GM23338 (cell line): ENCODE measurements around the gene NLRC3. TPM values are rescaled to one million over a fixed set of nuclear protein-coding genes. Genes with fewer than 3 reads are reported as not detected.

Experiments
- ATAC-seq: fragments of 200-7000 bp; cut with Tn5 transposase; 3 replicates; pipeline ENCODE4 v1.9.1; 2020
- DNase-seq: peaks from one replicate; pipeline ENCODE4 v3.0.0-alpha.2; 2015; ENCODE audit warnings: low spot score
- H2AFZ ChIP-seq: fragments of 200-600 bp; sonication (generic); 2 replicates; pipeline ENCODE4 v1.8.0; 2016; ENCODE audit warnings: antibody characterized with exemption, mild to moderate bottlenecking, moderate library complexity
- H3F3A ChIP-seq: fragments of 200-600 bp; sonication (generic); replicated peaks from 2 replicates; pipeline ENCODE4 v1.8.0; 2017; ENCODE audit warnings: antibody characterized with exemption, mixed run types, low read depth
- H3K27ac ChIP-seq: fragments of 200-600 bp; sonication (generic); 2 replicates; pipeline ENCODE4 v1.6.1; 2016; ENCODE audit warnings: low read depth
- H3K27me3 ChIP-seq: fragments of 200-600 bp; sonication (generic); 2 replicates; pipeline ENCODE4 v1.8.0; 2016; ENCODE audit warnings: mild to moderate bottlenecking, mixed run types, moderate library complexity; ENCODE audit not compliant: insufficient read depth
- H3K36me3 ChIP-seq: fragments of 200-600 bp; sonication (generic); 2 replicates; pipeline ENCODE4 v1.8.0; 2016; ENCODE audit warnings: mild to moderate bottlenecking; ENCODE audit not compliant: insufficient read depth
- H3K4me1 ChIP-seq: fragments of 200-600 bp; sonication (generic); 2 replicates; pipeline ENCODE4 v1.8.0; 2016; ENCODE audit warnings: mild to moderate bottlenecking, moderate library complexity; ENCODE audit not compliant: insufficient read depth
- H3K4me2 ChIP-seq: fragments of 200-600 bp; sonication (generic); 2 replicates; pipeline ENCODE4 v1.7.1; 2017; ENCODE audit warnings: mixed run types
- H3K4me3 ChIP-seq: fragments of 200-600 bp; sonication (generic); 2 replicates; pipeline ENCODE4 v1.6.1; 2016; ENCODE audit warnings: mixed run types
- H3K79me2 ChIP-seq: fragments of 200-600 bp; sonication (generic); replicated peaks from 2 replicates; pipeline ENCODE4 v1.8.0; 2017; ENCODE audit warnings: mild to moderate bottlenecking; ENCODE audit not compliant: insufficient read depth
- H3K9me2 ChIP-seq: fragments of 200-600 bp; sonication (generic); 2 replicates; pipeline ENCODE4 v1.8.0; 2017; ENCODE audit not compliant: insufficient read depth
- H4K20me1 ChIP-seq: fragments of 200-600 bp; sonication (generic); replicated peaks from 2 replicates; pipeline ENCODE4 v1.8.0; 2017; ENCODE audit warnings: mild to moderate bottlenecking; ENCODE audit not compliant: insufficient read depth
- H3K27ac Mint-ChIP-seq: 2 replicates; pipeline ENCODE4 v1.8.0; 2020; ENCODE audit warnings: inconsistent platforms, mild to moderate bottlenecking, moderate library complexity, mixed read lengths
- H3K27me3 Mint-ChIP-seq: 3 replicates; pipeline ENCODE4 v1.8.0; 2022; ENCODE audit warnings: low read depth, mild to moderate bottlenecking, moderate library complexity, mixed read lengths, inconsistent platforms; ENCODE audit not compliant: insufficient read depth, poor library complexity
- H3K36me3 Mint-ChIP-seq: 3 replicates; pipeline ENCODE4 v1.8.0; 2021; ENCODE audit warnings: low read depth, mild to moderate bottlenecking, inconsistent platforms, moderate library complexity, mixed read lengths
- H3K4me1 Mint-ChIP-seq: 3 replicates; pipeline ENCODE4 v1.8.0; 2020; ENCODE audit warnings: mild to moderate bottlenecking, inconsistent platforms, mixed read lengths
- H3K4me3 Mint-ChIP-seq: 3 replicates; pipeline ENCODE4 v1.8.0; 2021; ENCODE audit warnings: moderate library complexity, mild to moderate bottlenecking, inconsistent platforms, mixed read lengths
- H3K9me3 Mint-ChIP-seq: 3 replicates; pipeline ENCODE4 v1.8.0; 2020; ENCODE audit warnings: moderate library complexity, mild to moderate bottlenecking, inconsistent platforms, mixed read lengths
- CREB1 ChIP-seq: fragments of 250-450 bp; sonication (Bioruptor Pico); IDR thresholded peaks from 2 replicates; pipeline ENCODE4 v1.5.0; 2020; ENCODE audit warnings: low read depth, mild to moderate bottlenecking, moderate library complexity
- JUNB ChIP-seq: IDR thresholded peaks from one replicate; pipeline ENCODE4 v1.6.1; 2016; ENCODE audit warnings: antibody characterized with exemption; ENCODE audit not compliant: unreplicated experiment
- NANOG ChIP-seq: IDR thresholded peaks from 2 replicates; pipeline ENCODE4 v1.6.1; 2016; ENCODE audit warnings: antibody characterized with exemption, borderline replicate concordance
- POLR2AphosphoS5 ChIP-seq: IDR thresholded peaks from 2 replicates; pipeline ENCODE4 v1.6.1; 2016; ENCODE audit warnings: antibody characterized with exemption, low read depth
- STAT1 ChIP-seq: IDR thresholded peaks from one replicate; pipeline ENCODE4 v1.6.1; 2016; ENCODE audit warnings: antibody characterized with exemption; ENCODE audit not compliant: unreplicated experiment
- long read RNA-seq: library from polyadenylated mRNA; unstranded; transcript quantifications from one replicate; pipeline ENCODE4 v2.0.0, GENCODE V29; 2020; ENCODE audit not compliant: unreplicated experiment
- polyA plus RNA-seq: library from polyadenylated mRNA; unstranded; fragments of >200 nt; fragmentation: Nextera tagmentation; extraction: Ambion mirVana; gene quantifications from 2 replicates; pipeline ENCODE4 v1.2.1, GENCODE V29; 2016
- total RNA-seq: library from RNA; depleted of rRNA; stranded (reverse); fragments of >200 nt; shearing (Covaris generic); gene quantifications from 2 replicates; pipeline ENCODE4 v1.2.3, GENCODE V29; 2014; rRNA removed
- TF ChIP-seq, protein P1 (sequence below): fragments of 250-450 bp; sonication (Bioruptor Pico); IDR thresholded peaks from 2 replicates; pipeline ENCODE4 v1.5.0; 2020; ENCODE audit warnings: mild to moderate bottlenecking, moderate library complexity
- TF ChIP-seq, protein P2 (sequence below): IDR thresholded peaks from one replicate; pipeline ENCODE4 v1.6.1; 2018; ENCODE audit warnings: antibody characterized with exemption; ENCODE audit not compliant: unreplicated experiment
- TF ChIP-seq, protein P3 (sequence below): IDR thresholded peaks from 2 replicates; pipeline ENCODE4 v1.6.1; 2016; ENCODE audit warnings: antibody characterized with exemption
- TF ChIP-seq, protein P4 (sequence below), 2 experiments: fragments of 200-600 bp in 1 of 2; sonication (generic) in 1 of 2; conservative IDR thresholded peaks; 2 replicates each; pipeline versions ENCODE4 v1.5.1 to v1.6.1; 2016 to 2017; ENCODE audit warnings: antibody characterized with exemption in 2 of 2, low read depth in 2 of 2, mild to moderate bottlenecking in 2 of 2, moderate library complexity in 1 of 2

The NLRC3 gene, protein sequence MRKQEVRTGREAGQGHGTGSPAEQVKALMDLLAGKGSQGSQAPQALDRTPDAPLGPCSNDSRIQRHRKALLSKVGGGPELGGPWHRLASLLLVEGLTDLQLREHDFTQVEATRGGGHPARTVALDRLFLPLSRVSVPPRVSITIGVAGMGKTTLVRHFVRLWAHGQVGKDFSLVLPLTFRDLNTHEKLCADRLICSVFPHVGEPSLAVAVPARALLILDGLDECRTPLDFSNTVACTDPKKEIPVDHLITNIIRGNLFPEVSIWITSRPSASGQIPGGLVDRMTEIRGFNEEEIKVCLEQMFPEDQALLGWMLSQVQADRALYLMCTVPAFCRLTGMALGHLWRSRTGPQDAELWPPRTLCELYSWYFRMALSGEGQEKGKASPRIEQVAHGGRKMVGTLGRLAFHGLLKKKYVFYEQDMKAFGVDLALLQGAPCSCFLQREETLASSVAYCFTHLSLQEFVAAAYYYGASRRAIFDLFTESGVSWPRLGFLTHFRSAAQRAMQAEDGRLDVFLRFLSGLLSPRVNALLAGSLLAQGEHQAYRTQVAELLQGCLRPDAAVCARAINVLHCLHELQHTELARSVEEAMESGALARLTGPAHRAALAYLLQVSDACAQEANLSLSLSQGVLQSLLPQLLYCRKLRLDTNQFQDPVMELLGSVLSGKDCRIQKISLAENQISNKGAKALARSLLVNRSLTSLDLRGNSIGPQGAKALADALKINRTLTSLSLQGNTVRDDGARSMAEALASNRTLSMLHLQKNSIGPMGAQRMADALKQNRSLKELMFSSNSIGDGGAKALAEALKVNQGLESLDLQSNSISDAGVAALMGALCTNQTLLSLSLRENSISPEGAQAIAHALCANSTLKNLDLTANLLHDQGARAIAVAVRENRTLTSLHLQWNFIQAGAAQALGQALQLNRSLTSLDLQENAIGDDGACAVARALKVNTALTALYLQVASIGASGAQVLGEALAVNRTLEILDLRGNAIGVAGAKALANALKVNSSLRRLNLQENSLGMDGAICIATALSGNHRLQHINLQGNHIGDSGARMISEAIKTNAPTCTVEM
- total RNA-seq = 0.49 and 0.82 TPM in 2 replicates
- polyA plus RNA-seq = 0.11 and 0.28 TPM in 2 replicates
- long read RNA-seq = 0 reads

DNA sequence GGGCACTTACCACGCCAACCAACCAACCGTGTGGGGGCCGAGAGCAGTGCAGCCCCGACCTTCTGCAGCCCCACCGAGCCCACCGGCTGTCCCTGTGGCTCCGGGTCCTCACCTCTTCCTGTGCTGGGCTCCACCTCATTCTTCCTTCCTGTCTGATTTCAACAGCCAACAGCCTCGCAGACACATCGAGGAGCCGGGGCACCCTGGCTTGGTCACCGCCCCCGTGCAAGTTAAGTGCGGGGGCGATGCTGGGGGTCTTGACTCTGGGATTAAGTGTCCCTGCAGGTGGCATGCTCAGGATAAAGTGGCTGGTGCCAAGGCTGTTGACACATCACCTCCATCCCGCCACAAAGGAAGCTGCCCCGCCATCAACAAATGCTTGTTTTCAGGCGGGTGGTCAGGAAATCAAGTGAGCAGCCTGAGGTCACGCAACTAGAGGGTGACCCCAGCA lies at the start of gene NLRC3:
Gene NLRC3 (minus strand): TSS at position 102 of the 451 bp plus-strand sequence. CDS start 12,367 bp downstream, outside the sequence.
- TF ChIP-seq CREB1 (CRISPR knock-in tag) (no peak), JUNB (no peak), POLR2AphosphoS5 (no peak), NANOG (no peak), STAT1 (no peak)
- TF ChIP-seq, protein P1, sequence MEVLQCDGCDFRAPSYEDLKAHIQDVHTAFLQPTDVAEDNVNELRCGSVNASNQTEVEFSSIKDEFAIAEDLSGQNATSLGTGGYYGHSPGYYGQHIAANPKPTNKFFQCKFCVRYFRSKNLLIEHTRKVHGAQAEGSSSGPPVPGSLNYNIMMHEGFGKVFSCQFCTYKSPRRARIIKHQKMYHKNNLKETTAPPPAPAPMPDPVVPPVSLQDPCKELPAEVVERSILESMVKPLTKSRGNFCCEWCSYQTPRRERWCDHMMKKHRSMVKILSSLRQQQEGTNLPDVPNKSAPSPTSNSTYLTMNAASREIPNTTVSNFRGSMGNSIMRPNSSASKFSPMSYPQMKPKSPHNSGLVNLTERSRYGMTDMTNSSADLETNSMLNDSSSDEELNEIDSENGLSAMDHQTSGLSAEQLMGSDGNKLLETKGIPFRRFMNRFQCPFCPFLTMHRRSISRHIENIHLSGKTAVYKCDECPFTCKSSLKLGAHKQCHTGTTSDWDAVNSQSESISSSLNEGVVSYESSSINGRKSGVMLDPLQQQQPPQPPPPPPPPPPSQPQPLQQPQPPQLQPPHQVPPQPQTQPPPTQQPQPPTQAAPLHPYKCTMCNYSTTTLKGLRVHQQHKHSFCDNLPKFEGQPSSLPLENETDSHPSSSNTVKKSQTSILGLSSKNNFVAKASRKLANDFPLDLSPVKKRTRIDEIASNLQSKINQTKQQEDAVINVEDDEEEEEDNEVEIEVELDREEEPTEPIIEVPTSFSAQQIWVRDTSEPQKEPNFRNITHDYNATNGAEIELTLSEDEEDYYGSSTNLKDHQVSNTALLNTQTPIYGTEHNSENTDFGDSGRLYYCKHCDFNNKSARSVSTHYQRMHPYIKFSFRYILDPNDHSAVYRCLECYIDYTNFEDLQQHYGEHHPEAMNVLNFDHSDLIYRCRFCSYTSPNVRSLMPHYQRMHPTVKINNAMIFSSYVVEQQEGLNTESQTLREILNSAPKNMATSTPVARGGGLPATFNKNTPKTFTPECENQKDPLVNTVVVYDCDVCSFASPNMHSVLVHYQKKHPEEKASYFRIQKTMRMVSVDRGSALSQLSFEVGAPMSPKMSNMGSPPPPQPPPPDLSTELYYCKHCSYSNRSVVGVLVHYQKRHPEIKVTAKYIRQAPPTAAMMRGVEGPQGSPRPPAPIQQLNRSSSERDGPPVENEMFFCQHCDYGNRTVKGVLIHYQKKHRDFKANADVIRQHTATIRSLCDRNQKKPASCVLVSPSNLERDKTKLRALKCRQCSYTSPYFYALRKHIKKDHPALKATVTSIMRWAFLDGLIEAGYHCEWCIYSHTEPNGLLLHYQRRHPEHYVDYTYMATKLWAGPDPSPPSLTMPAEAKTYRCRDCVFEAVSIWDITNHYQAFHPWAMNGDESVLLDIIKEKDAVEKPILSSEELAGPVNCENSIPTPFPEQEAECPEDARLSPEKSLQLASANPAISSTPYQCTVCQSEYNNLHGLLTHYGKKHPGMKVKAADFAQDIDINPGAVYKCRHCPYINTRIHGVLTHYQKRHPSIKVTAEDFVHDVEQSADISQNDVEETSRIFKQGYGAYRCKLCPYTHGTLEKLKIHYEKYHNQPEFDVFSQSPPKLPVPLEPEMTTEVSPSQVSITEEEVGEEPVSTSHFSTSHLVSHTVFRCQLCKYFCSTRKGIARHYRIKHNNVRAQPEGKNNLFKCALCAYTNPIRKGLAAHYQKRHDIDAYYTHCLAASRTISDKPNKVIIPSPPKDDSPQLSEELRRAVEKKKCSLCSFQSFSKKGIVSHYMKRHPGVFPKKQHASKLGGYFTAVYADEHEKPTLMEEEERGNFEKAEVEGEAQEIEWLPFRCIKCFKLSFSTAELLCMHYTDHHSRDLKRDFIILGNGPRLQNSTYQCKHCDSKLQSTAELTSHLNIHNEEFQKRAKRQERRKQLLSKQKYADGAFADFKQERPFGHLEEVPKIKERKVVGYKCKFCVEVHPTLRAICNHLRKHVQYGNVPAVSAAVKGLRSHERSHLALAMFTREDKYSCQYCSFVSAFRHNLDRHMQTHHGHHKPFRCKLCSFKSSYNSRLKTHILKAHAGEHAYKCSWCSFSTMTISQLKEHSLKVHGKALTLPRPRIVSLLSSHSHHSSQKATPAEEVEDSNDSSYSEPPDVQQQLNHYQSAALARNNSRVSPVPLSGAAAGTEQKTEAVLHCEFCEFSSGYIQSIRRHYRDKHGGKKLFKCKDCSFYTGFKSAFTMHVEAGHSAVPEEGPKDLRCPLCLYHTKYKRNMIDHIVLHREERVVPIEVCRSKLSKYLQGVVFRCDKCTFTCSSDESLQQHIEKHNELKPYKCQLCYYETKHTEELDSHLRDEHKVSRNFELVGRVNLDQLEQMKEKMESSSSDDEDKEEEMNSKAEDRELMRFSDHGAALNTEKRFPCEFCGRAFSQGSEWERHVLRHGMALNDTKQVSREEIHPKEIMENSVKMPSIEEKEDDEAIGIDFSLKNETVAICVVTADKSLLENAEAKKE = no peak
- TF ChIP-seq, protein P2, sequence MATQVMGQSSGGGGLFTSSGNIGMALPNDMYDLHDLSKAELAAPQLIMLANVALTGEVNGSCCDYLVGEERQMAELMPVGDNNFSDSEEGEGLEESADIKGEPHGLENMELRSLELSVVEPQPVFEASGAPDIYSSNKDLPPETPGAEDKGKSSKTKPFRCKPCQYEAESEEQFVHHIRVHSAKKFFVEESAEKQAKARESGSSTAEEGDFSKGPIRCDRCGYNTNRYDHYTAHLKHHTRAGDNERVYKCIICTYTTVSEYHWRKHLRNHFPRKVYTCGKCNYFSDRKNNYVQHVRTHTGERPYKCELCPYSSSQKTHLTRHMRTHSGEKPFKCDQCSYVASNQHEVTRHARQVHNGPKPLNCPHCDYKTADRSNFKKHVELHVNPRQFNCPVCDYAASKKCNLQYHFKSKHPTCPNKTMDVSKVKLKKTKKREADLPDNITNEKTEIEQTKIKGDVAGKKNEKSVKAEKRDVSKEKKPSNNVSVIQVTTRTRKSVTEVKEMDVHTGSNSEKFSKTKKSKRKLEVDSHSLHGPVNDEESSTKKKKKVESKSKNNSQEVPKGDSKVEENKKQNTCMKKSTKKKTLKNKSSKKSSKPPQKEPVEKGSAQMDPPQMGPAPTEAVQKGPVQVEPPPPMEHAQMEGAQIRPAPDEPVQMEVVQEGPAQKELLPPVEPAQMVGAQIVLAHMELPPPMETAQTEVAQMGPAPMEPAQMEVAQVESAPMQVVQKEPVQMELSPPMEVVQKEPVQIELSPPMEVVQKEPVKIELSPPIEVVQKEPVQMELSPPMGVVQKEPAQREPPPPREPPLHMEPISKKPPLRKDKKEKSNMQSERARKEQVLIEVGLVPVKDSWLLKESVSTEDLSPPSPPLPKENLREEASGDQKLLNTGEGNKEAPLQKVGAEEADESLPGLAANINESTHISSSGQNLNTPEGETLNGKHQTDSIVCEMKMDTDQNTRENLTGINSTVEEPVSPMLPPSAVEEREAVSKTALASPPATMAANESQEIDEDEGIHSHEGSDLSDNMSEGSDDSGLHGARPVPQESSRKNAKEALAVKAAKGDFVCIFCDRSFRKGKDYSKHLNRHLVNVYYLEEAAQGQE = no peak
- TF ChIP-seq, protein P3, sequence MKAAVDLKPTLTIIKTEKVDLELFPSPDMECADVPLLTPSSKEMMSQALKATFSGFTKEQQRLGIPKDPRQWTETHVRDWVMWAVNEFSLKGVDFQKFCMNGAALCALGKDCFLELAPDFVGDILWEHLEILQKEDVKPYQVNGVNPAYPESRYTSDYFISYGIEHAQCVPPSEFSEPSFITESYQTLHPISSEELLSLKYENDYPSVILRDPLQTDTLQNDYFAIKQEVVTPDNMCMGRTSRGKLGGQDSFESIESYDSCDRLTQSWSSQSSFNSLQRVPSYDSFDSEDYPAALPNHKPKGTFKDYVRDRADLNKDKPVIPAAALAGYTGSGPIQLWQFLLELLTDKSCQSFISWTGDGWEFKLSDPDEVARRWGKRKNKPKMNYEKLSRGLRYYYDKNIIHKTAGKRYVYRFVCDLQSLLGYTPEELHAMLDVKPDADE = no peak
- TF ChIP-seq, protein P4, sequence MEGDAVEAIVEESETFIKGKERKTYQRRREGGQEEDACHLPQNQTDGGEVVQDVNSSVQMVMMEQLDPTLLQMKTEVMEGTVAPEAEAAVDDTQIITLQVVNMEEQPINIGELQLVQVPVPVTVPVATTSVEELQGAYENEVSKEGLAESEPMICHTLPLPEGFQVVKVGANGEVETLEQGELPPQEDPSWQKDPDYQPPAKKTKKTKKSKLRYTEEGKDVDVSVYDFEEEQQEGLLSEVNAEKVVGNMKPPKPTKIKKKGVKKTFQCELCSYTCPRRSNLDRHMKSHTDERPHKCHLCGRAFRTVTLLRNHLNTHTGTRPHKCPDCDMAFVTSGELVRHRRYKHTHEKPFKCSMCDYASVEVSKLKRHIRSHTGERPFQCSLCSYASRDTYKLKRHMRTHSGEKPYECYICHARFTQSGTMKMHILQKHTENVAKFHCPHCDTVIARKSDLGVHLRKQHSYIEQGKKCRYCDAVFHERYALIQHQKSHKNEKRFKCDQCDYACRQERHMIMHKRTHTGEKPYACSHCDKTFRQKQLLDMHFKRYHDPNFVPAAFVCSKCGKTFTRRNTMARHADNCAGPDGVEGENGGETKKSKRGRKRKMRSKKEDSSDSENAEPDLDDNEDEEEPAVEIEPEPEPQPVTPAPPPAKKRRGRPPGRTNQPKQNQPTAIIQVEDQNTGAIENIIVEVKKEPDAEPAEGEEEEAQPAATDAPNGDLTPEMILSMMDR (conservative IDR thresholded peaks at IDR 0.05; ENCODE audit: low read depth in 2 of 2) = peak in 1 of 2 experiments; percentile 16; a peak in 1 of 4 replicates
- Mint-ChIP-seq H3K27ac (no peak within 1 kb of the TSS), H3K4me3 (no peak within 1 kb of the TSS; the same call in 2 of the 3 replicates), H3K36me3 (peaks cover 3% of the 10 kb centered on the region; the same call in 2 of the 3 replicates), H3K27me3 (peaks cover 2% of the 10 kb centered on the region), H3K4me1 (peaks cover 15% of the 10 kb centered on the region), H3K9me3 (no peaks in the 10 kb centered on the region; the same call in 1 of the 3 replicates)
- Histone ChIP-seq H2AFZ (no peak within 1 kb of the TSS), H3K79me2 (no peaks in the 10 kb centered on the region), H3K4me3 (no peak within 1 kb of the TSS), H3K4me1 (no peaks in the 10 kb centered on the region), H3K27me3 (no peaks in the 10 kb centered on the region), H4K20me1 (no peaks in the 10 kb centered on the region), H3F3A (no peaks in the 10 kb centered on the region), H3K36me3 (no peaks in the 10 kb centered on the region), H3K9me2 (no peaks in the 10 kb centered on the region), H3K27ac (no peak within 1 kb of the TSS), H3K4me2 (no peak within 1 kb of the TSS)
- ATAC-seq = no peak
- DNase-seq = no peak
